Activated CD4-positive, alpha-beta T cell treated with anti-CD3 and anti-CD28 coated beads, Interleukin-2, amount 10 ng/mL, durations not matched to agents 7 days and 5 days (primary cell): ENCODE results near the gene FRAS1. TPM values are rescaled to one million over a fixed set of nuclear protein-coding genes. Genes with fewer than 3 reads are reported as not detected.
"Not testable (repeated sequence)": the region's sequence is repeated elsewhere in the genome, so short reads cannot be mapped to it uniquely, and the experiment has no call there.

ENCODE experiments used
- CTCF ChIA-PET: fragments of 350-600 bp; sonication (Branson Sonifier 250); formaldehyde crosslinking; loops from one replicate; lab custom pipeline; 2021; ENCODE audit warnings: antibody characterized with exemption; lab: Charles Lee
- POLR2A ChIA-PET: fragments of 350-600 bp; sonication (Branson Sonifier 250); formaldehyde crosslinking; loops from one replicate; lab custom pipeline; 2021; ENCODE audit warnings: antibody characterized with exemption; lab: Charles Lee
- DNase-seq: peaks from one replicate; pipeline ENCODE4 v3.0.0-alpha.2; 2020
- H3K27ac Mint-ChIP-seq: one replicate; pipeline ENCODE4 v1.8.0; 2021; ENCODE audit warnings: mild to moderate bottlenecking, moderate library complexity, mixed read lengths
- H3K27me3 Mint-ChIP-seq: one replicate; pipeline ENCODE4 v1.8.0; 2021; ENCODE audit warnings: mixed read lengths
- H3K36me3 Mint-ChIP-seq: one replicate; pipeline ENCODE4 v1.8.0; 2021; ENCODE audit warnings: low read depth, mixed read lengths
- H3K4me1 Mint-ChIP-seq: one replicate; pipeline ENCODE4 v1.8.0; 2021; ENCODE audit warnings: mixed read lengths
- H3K4me3 Mint-ChIP-seq: one replicate; pipeline ENCODE4 v1.8.0; 2021; ENCODE audit warnings: mild to moderate bottlenecking, moderate library complexity, mixed read lengths
- H3K9me3 Mint-ChIP-seq: one replicate; pipeline ENCODE4 v1.8.0; 2021; ENCODE audit warnings: mixed read lengths
- total RNA-seq, 2 experiments: library from RNA; stranded (reverse); gene quantifications; one replicate each; pipeline ENCODE4 v1.2.3, GENCODE V29; 2021

The FRAS1 gene
- total RNA-seq, 2 experiments from 2014 or later, result not detected

GRCh38 chr4:78547899-78548298 is 490.8 kb downstream of the FRAS1 start:
- H3K27ac Mint-ChIP-seq, DNase-seq, H3K4me3 Mint-ChIP-seq, CTCF ChIA-PET, H3K36me3 Mint-ChIP-seq, POLR2A ChIA-PET, H3K9me3 Mint-ChIP-seq: not testable (repeated sequence)
- Mint-ChIP-seq H3K27me3 (peaks cover 37% of the 10 kb centered on the region), H3K4me1 (peaks cover 16% of the 10 kb centered on the region)

GRCh38 chr4:78548889-78549288 is 491.8 kb downstream of the FRAS1 start:
- H3K4me1 Mint-ChIP-seq, result peaks cover 13% of the 10 kb centered on the region
- H3K27me3 Mint-ChIP-seq, result peaks cover 36% of the 10 kb centered on the region
- H3K36me3 Mint-ChIP-seq, H3K27ac Mint-ChIP-seq, CTCF ChIA-PET, H3K4me3 Mint-ChIP-seq, H3K9me3 Mint-ChIP-seq, DNase-seq, POLR2A ChIA-PET: not testable (repeated sequence)

- Mint-ChIP-seq H3K27me3 (peaks cover 28% of the 10 kb centered on the region), H3K36me3 (no peaks in the 10 kb centered on the region), H3K9me3 (no peaks in the 10 kb centered on the region), H3K27ac (peak within 1 kb of the TSS; percentile 41), H3K4me1 (peaks cover 13% of the 10 kb centered on the region), H3K4me3 (peak within 1 kb of the TSS; percentile 75)
- ChIA-PET POLR2A (no interaction called here), CTCF (no interaction called here)
- DNase-seq, result peak; percentile 17
Measured at GRCh38 chr4:78551420-78552351, 494.6 kb downstream of the FRAS1 start, which contains the start of gene ANXA3. Gene ANXA3, plus strand, starts transcription at chr4:78551770. Its CDS starts 2,704 bp downstream, at chr4:78554474.

GRCh38 chr4:78552389-78553042 is 495.4 kb downstream of the FRAS1 start:
- CTCF ChIA-PET, result no interaction called here
- Mint-ChIP-seq H3K27me3 (peaks cover 28% of the 10 kb centered on the region), H3K27ac (no peak overlapping the region), H3K4me3 (peak overlapping the region; percentile 8), H3K36me3 (no peaks in the 10 kb centered on the region), H3K4me1 (peaks cover 13% of the 10 kb centered on the region), H3K9me3 (no peaks in the 10 kb centered on the region)
- POLR2A ChIA-PET, result no interaction called here
- no peak for DNase-seq

GRCh38 chr4:78553043-78553396 is 495.9 kb downstream of the FRAS1 start:
- H3K4me1 Mint-ChIP-seq, result peaks cover 13% of the 10 kb centered on the region
- DNase-seq, result no peak
- H3K9me3 Mint-ChIP-seq, result no peaks in the 10 kb centered on the region
- H3K36me3 Mint-ChIP-seq, result no peaks in the 10 kb centered on the region
- H3K4me3 Mint-ChIP-seq, result no peak overlapping the region
- peaks cover 28% of the 10 kb centered on the region for H3K27me3 Mint-ChIP-seq
- POLR2A ChIA-PET, result no interaction called here
- H3K27ac Mint-ChIP-seq, result no peak overlapping the region
- CTCF ChIA-PET, result no interaction called here

- H3K4me3 Mint-ChIP-seq, result no peak overlapping the region
- peaks cover 28% of the 10 kb centered on the region for H3K27me3 Mint-ChIP-seq
- no peak overlapping the region for H3K27ac Mint-ChIP-seq
- ChIA-PET CTCF (no interaction called here), POLR2A (no interaction called here)
- no peaks in the 10 kb centered on the region for H3K9me3 Mint-ChIP-seq
- DNase-seq, result no peak
- H3K36me3 Mint-ChIP-seq, result no peaks in the 10 kb centered on the region
- peaks cover 13% of the 10 kb centered on the region for H3K4me1 Mint-ChIP-seq
Measured at GRCh38 chr4:78553529-78554060, 496.5 kb downstream of the FRAS1 start.

- Mint-ChIP-seq H3K36me3 (no peaks in the 10 kb centered on the region), H3K27ac (no peak overlapping the region), H3K4me3 (no peak overlapping the region), H3K9me3 (no peaks in the 10 kb centered on the region), H3K4me1 (peaks cover 8% of the 10 kb centered on the region), H3K27me3 (peaks cover 14% of the 10 kb centered on the region)
- DNase-seq, result no peak
- CTCF ChIA-PET, result no interaction called here
- POLR2A ChIA-PET, result no interaction called here
Measured at GRCh38 chr4:78556665-78557064, 499.5 kb downstream of the FRAS1 start.

- Mint-ChIP-seq H3K9me3 (no peaks in the 10 kb centered on the region), H3K4me3 (no peak overlapping the region), H3K27me3 (peaks cover 11% of the 10 kb centered on the region), H3K27ac (no peak overlapping the region), H3K36me3 (no peaks in the 10 kb centered on the region), H3K4me1 (peaks cover 3% of the 10 kb centered on the region)
- CTCF ChIA-PET, result no interaction called here
- no peak for DNase-seq
- POLR2A ChIA-PET, result no interaction called here
Measured at GRCh38 chr4:78557841-78558240, 500.7 kb downstream of the FRAS1 start.

- Mint-ChIP-seq H3K9me3 (no peaks in the 10 kb centered on the region), H3K36me3 (no peaks in the 10 kb centered on the region), H3K27ac (no peak overlapping the region), H3K4me1 (no peaks in the 10 kb centered on the region), H3K4me3 (no peak overlapping the region), H3K27me3 (peaks cover 13% of the 10 kb centered on the region)
- CTCF ChIA-PET, result interaction anchor here (0.7 kb wide), 1 partner anchor 981 kb away, joined by 3 read pairs; no protein-coding TSS in a partner anchor
- no peak for DNase-seq
- POLR2A ChIA-PET, result no interaction called here
Measured at GRCh38 chr4:78558410-78558809, 501.3 kb downstream of the FRAS1 start.

GRCh38 chr4:78560296-78560963 is 503.3 kb downstream of the FRAS1 start:
- Mint-ChIP-seq H3K9me3 (no peaks in the 10 kb centered on the region), H3K27ac (no peak overlapping the region), H3K4me3 (no peak overlapping the region), H3K4me1 (no peaks in the 10 kb centered on the region), H3K36me3 (no peaks in the 10 kb centered on the region), H3K27me3 (peaks cover 11% of the 10 kb centered on the region)
- ChIA-PET POLR2A (no interaction called here), CTCF (no interaction called here)
- DNase-seq, result no peak

GRCh38 chr4:78561677-78562076 is 504.6 kb downstream of the FRAS1 start:
- CTCF ChIA-PET, result no interaction called here
- peaks cover 11% of the 10 kb centered on the region for H3K27me3 Mint-ChIP-seq
- no peaks in the 10 kb centered on the region for H3K36me3 Mint-ChIP-seq
- no peak overlapping the region for H3K27ac Mint-ChIP-seq
- no peaks in the 10 kb centered on the region for H3K9me3 Mint-ChIP-seq
- POLR2A ChIA-PET, result no interaction called here
- no peaks in the 10 kb centered on the region for H3K4me1 Mint-ChIP-seq
- DNase-seq, result no peak
- no peak overlapping the region for H3K4me3 Mint-ChIP-seq

- no peak overlapping the region for H3K4me3 Mint-ChIP-seq
- no peak overlapping the region for H3K27ac Mint-ChIP-seq
- POLR2A ChIA-PET, result no interaction called here
- CTCF ChIA-PET, result no interaction called here
- peaks cover 11% of the 10 kb centered on the region for H3K27me3 Mint-ChIP-seq
- no peaks in the 10 kb centered on the region for H3K36me3 Mint-ChIP-seq
- no peaks in the 10 kb centered on the region for H3K9me3 Mint-ChIP-seq
- H3K4me1 Mint-ChIP-seq, result no peaks in the 10 kb centered on the region
- no peak for DNase-seq
Measured at GRCh38 chr4:78562687-78563086, 505.6 kb downstream of the FRAS1 start.

GRCh38 chr4:78565971-78566372 is 508.8 kb downstream of the FRAS1 start:
- ChIA-PET POLR2A (no interaction called here), CTCF (no interaction called here)
- Mint-ChIP-seq H3K9me3 (no peaks in the 10 kb centered on the region), H3K27me3 (peaks cover 11% of the 10 kb centered on the region), H3K27ac (no peak overlapping the region), H3K4me1 (no peaks in the 10 kb centered on the region), H3K36me3 (no peaks in the 10 kb centered on the region), H3K4me3 (no peak overlapping the region)
- no peak for DNase-seq
